ENCODE results near the gene MAN1A2.

DNA sequence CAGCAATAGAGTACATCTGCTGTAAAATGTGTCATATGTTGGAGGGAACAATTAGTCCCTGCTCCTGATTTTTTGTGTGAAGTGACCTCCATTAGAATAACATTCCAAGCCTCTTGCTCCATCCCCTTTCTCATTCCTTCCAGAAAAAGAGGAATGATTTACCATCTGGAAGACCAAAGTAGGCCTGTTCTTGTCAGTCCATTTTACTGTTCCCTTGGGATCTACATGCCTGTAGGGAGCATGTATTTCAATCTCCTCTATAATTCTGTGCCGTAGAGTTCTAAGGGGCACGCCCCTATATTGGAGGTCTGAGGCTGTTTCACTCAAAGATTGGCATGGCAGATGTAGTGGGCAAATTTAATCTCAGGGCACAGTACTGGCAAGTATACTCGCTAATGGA, 48.8 kb upstream of the MAN1A2 start:
- TF ChIP-seq POLR2AphosphoS5 (IDR thresholded peaks at IDR 0.05; ENCODE audit: borderline replicate concordance, low read depth, low read length) (no peak), EZH2 (IDR thresholded peaks at IDR 0.05) (no peak)
